ENCODE measurements around the gene B3GLCT.
"Not testable (repeated sequence)": the region's sequence is repeated elsewhere in the genome, so short reads cannot be mapped to it uniquely, and the experiment has no call there.

B3GLCT gene

DNA sequence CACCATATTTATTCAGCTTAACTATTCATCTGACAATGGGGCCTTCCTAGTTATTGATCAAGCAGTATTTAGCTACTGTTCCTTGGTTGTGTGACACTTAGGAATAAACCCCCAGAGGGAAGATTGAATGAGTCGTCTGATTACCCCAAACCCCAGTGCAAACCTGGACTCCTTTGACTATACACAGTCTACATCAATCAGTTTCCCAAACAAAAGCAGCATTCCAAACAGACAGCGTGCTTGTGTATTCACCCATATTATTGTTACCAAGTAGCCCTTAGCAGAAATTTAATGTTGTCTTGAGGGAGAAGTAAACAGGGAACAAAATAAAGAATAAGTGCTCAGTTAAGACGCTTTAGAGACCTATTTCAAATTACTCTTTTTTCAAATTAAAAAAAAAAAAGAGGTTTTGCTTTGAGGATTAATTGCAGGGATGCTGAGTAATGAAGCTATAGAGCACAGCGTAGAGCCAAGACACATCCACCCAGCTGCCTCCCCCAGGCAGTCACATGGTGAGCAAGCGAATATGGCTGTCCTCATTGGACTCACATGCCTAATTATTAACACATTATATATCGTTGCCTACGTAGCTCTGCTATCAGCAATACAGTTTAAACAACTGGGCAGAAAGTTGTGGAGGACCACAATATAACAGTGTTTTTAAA lies 14.7 kb upstream of the B3GLCT start:
- no peak for DNase-seq

DNA sequence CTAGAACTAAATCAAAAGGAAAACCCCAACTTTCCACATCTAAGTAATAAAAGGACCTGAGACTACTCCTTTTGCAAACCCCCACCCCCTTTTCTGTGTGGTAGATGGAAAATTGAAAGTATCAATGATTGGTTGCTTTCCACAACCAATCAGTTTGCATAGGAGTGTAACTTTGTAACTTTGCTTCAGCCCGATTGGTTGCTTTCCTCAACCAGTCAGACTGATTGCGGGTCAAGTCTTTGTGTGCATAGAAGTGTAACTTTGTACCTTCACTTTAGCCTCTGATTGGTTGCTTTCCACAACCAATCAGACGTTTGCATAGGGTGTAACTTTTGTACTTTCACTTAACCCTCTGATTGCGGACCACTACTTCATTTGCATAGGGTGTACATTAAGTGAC lies 8.0 kb upstream of the B3GLCT start:
- no peak for DNase-seq

- DNase-seq, result no peak
These were observed 7.5 kb upstream of the B3GLCT start for GRCh38 chr13:31192306-31192705.

DNA sequence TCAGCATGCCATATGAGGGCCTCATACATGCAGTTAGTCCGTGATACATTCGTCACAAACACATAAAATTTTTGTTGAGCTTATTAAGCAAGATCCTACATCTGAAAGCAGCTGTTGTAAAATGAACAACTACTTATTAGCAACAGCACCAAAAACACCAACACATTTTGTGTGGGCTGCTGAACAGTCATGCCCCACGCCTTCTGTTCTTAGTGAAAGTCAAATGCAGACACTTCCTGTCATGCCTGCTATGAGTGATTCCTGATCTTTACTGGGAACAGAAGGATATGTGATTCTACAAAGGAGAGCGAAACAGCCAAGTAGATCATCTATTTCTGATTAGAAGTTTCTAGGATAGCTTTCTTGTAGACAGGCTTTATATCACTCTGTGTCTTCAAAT lies 4.2 kb upstream of the B3GLCT start:
- DNase-seq, result no peak

DNA sequence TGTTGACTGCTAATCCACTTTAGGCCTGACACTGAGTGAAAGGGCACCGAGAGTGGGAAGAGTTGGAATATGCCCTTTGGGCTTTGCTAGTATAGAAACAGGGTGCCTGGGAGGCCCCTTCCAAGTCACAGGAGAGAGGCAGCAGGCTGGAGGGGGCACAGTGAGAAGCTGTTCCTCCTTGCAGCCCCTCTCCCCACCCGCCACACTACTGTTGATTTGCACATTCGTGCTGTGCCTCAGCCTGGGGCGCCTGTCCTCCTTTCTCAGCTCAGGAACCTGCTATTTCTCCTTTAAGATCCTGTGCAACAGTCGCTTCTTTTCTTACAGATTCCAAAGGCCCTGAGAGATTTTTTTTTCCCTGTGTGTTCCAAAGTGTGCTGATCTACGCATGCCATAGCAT lies 2.8 kb upstream of the B3GLCT start:
- DNase-seq, result no peak

DNA sequence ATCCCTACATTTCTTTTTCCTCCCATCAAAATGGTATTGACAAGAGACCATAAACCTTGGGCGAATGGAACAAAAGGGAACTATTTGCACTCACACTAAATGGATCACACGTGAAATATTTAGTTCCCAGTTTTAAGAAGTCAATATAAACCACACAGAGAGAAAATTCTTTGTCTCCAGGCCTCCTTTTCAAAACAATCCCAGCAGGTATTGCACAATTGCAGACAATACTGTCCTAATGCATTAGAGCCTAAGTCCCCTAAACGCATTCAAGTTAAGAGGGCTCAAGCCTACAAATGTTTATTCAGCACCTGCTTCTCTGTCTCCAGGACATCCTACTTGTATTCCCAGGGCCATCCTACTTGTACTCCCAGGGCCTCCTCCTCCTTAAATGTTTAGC lies 1.3 kb upstream of the B3GLCT start:
- DNase-seq, result no peak

GRCh38 chr13:31199527-31199848 lies 287 bp upstream of the B3GLCT start:
- DNase-seq, result no peak

- no peak for DNase-seq
These were observed 829 bp downstream of the B3GLCT start for GRCh38 chr13:31200637-31200971.

- peak; percentile 62 for DNase-seq
These were observed 1.7 kb downstream of the B3GLCT start for GRCh38 chr13:31201341-31202031.

- peak; percentile 5 for DNase-seq
These were observed 4.8 kb downstream of the B3GLCT start for GRCh38 chr13:31204592-31204991.

- peak; percentile 57 for DNase-seq
These were observed 8.1 kb downstream of the B3GLCT start for GRCh38 chr13:31207661-31208552.

- no peak for DNase-seq
These were observed 8.9 kb downstream of the B3GLCT start for GRCh38 chr13:31208559-31209122.

- peak; percentile 93 for DNase-seq
These were observed 9.5 kb downstream of the B3GLCT start for GRCh38 chr13:31209172-31209840.

GRCh38 chr13:31209841-31210210 lies 10.1 kb downstream of the B3GLCT start:
- no peak for DNase-seq

- no peak for DNase-seq
These were observed 14.0 kb downstream of the B3GLCT start for GRCh38 chr13:31213651-31214289.

DNA sequence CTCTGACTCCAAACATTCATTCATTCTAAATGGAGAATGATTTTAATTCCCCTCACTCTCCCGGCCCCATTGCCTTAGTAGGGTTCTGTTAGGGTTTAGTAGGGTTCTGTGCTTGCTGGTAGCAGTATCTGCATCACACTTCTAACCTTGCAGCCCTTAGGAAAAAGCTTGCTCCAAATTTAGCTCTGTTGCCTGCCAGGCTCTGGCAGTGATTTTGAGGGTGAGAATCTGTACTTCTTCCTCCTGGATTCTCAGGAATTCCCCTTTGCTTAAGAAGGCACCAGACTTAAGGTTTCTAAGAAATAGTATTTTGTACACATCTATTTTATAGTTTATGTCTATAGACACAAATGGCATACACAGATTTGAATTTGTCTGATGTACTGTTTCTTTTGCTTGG lies 14.7 kb downstream of the B3GLCT start:
- DNase-seq, result no peak

DNA sequence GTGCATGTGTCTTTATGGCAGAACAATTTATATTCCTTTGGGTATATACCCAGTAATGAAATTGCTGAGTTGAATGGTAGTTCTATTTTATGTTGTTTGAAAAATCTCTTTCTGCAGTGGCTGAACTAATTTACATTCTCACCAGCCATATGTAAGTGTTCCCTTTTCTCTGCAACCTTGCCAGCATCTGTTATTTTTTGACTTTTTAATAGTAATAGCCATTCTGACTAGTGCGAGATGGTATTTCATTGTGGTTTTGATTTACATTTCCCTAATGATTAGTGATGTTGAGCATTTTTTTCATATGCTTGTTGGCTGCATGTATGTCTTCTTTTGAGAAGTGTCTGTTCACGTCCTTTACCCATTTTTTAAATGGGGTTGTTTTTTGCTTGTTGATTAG lies 17.1 kb downstream of the B3GLCT start:
- not testable (repeated sequence) for DNase-seq

DNA sequence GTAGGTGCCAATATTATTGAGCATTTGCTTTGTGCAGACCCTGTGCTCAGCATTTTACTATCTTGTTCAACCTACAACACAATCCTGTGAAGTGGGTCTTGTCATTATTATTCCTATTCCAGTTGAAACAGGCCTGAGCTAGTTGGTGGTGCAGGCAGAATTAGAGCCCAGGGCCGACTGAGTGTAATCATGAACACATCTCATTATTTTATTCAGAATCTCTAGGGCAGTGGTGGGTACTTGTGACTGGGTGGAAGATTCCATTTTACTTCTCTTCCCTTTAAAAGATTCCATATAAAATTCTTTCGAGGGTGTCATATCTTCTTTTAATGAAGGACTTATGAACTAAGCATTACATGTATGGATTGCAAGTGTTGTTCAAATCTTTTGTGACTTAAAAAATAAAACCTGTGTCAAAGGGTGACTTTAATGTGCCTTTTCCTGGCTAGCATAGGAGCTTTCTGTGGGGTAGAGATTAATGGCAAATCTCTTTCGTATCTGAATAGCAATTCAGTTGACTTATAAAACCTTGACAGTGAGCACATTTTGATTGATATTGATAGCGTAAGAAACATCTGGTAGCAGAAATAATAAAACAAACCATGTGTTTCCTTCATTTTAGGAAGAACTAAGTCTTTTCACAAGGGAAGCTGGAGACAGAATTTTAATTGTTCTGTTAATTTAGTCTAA lies 20.3 kb downstream of the B3GLCT start:
- DNase-seq, result no peak

- DNase-seq, result no peak
These were observed 21.3 kb downstream of the B3GLCT start for GRCh38 chr13:31221057-31221456.

DNA sequence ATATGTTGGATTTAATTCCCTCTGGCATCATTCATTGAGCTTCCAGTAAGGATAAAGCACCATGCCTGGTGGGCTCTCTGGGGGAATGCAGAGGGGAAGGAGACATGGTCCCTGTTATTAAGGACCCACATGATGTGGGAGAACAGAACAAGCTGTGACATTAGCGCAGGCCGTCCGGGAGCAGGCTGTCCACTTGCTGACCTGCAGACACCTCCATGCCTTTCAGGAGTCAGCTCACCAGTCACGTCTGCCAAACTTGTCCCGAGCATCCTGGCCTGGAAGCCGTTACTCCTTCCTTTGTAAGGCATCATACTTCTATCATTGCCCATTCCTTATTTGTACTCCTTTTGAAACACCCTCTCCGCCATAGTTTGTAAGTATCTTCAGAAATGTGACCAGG lies 23.4 kb downstream of the B3GLCT start:
- no peak for DNase-seq

DNA sequence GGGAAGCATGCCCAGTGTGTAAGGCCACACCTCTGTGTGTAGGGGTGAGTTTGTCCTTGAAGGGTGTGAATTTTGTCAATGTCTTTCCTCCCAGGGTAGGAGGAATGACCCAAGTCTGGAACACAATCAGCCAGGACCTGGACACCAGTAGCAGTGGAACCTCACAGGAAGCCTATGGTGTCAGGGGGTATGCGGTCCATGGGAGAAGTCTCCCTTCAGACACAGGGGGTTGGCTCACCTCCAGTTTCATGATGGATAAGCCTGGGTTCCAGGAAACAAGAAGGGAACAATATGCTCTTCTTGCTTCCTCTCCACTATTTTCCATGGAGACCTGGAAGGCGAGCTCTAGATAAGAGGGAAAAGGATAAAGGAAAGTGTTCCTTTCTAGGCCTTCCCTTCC lies 23.9 kb downstream of the B3GLCT start:
- no peak for DNase-seq

- no peak for DNase-seq
These were observed 24.4 kb downstream of the B3GLCT start for GRCh38 chr13:31224174-31224669.

Measured in NCI-H446 treated with DMSO at 0.1 percent for 48 hours (cell line).